Stimulated activated CD4-positive, alpha-beta T cell treated with anti-CD3 and anti-CD28 coated beads, Interleukin-2, amount 100 ng/mL, for 48 hours (primary cell): Measurements from ENCODE around the gene TXLNA.

ENCODE experiments used
- DNase-seq, 2 donors: peaks; one replicate each; pipeline ENCODE4 v3.0.0-alpha.2; 2020

Gene TXLNA

GRCh38 chr1:32215629-32216480 is 36.4 kb downstream of the TXLNA start:
- DNase-seq, result peak; percentile 43 to 56

GRCh38 chr1:32216566-32216965 is 37.1 kb downstream of the TXLNA start:
- DNase-seq, result no peak

GRCh38 chr1:32219022-32219421 is 39.5 kb downstream of the TXLNA start:
- DNase-seq, result no peak

GRCh38 chr1:32220746-32221580 is 41.5 kb downstream of the TXLNA start:
- DNase-seq, result no peak

- no peak for DNase-seq
Observed at GRCh38 chr1:32221581-32221979, 42.1 kb downstream of the TXLNA start.

- peak; percentile 80 to 89 for DNase-seq
Observed at GRCh38 chr1:32221980-32222755, 42.7 kb downstream of the TXLNA start, which contains the start of the genes EIF3I and TMEM234. Gene EIF3I (plus strand): TSS chr1:32222407. CDS start chr1:32222442, 35 bp downstream. Gene TMEM234 (minus strand): TSS chr1:32222353. CDS start chr1:32222322, 31 bp downstream.

- no peak for DNase-seq
Observed at GRCh38 chr1:32223683-32224082, 44.2 kb downstream of the TXLNA start.

GRCh38 chr1:32224285-32224684 is 44.8 kb downstream of the TXLNA start:
- DNase-seq, result no peak

GRCh38 chr1:32228771-32229170 is 49.3 kb downstream of the TXLNA start:
- no peak for DNase-seq

GRCh38 chr1:32231843-32232432 is 52.5 kb downstream of the TXLNA start:
- DNase-seq, result no peak

- no peak for DNase-seq
Observed at GRCh38 chr1:32232558-32233304, 53.3 kb downstream of the TXLNA start.

- DNase-seq, result no peak
Observed at GRCh38 chr1:32234792-32235191, 55.3 kb downstream of the TXLNA start.

GRCh38 chr1:32239337-32239736 is 59.9 kb downstream of the TXLNA start:
- DNase-seq, result no peak

- no peak for DNase-seq
Observed at GRCh38 chr1:32239790-32240139, 60.3 kb downstream of the TXLNA start.

- peak in 1 of 2 donors; percentile 35 for DNase-seq
Observed at GRCh38 chr1:32240140-32240951, 60.9 kb downstream of the TXLNA start.

- DNase-seq, result no peak
Observed at GRCh38 chr1:32241001-32241763, 61.7 kb downstream of the TXLNA start.

- no peak for DNase-seq
Observed at GRCh38 chr1:32242341-32242851, 62.9 kb downstream of the TXLNA start.

GRCh38 chr1:32246888-32247273 is 67.4 kb downstream of the TXLNA start, which contains the start of gene FAM167B:
Gene FAM167B (plus strand): TSS chr1:32247222. CDS start chr1:32247422, 200 bp downstream.
- DNase-seq, result no peak

- DNase-seq, result no peak
Observed at GRCh38 chr1:32247452-32247851, 68.0 kb downstream of the TXLNA start.
